ENCODE measurements around the gene ZNF446. TPM values are rescaled to one million over a fixed set of nuclear protein-coding genes. Genes with fewer than 3 reads are reported as not detected.
A peak's percentile ranks its signal among the peaks of the same experiment; 100 is the strongest.

Gene ZNF446
- total and polyA plus RNA-seq, 9 of the 15 experiments (the other 6 are each of a cell fraction or from before 2014, with no cell fraction given) = 0.07 to 4.8 (median 1.2) TPM

- no peak for TF ChIP-seq ZNF609 (CRISPR knock-in tag; IDR thresholded peaks at IDR 0.05; ENCODE audit: borderline replicate concordance)
- no peak for TF ChIP-seq MYBL2 (IDR thresholded peaks at IDR 0.05; ENCODE audit: low read depth)
- TF ChIP-seq MYBL2 (CRISPR knock-in tag; IDR thresholded peaks at IDR 0.05; ENCODE audit: borderline replicate concordance) = no peak
- TF ChIP-seq JUND (IDR thresholded peaks at IDR 0.05; ENCODE audit: borderline replicate concordance, low read depth, low read length) = peak; percentile 10; the same call in 1 of the 2 replicates
- 0 out of 3 replicates have a peak, but pooled peaks have one; percentile 14 for TF ChIP-seq JUND (tag; IDR thresholded peaks at IDR 0.05; ENCODE audit: borderline replicate concordance, low read depth, low read length)
- TF ChIP-seq MBD2 (IDR thresholded peaks at IDR 0.05; ENCODE audit: borderline replicate concordance, low read depth) = peak; percentile 84
- no peak for TF ChIP-seq ZNF407 (IDR thresholded peaks at IDR 0.05; ENCODE audit: low read depth)
- TF ChIP-seq SMARCA4 (IDR thresholded peaks at IDR 0.05) = peak; percentile 17; the same call in 1 of the 2 replicates
- no peak; the same call in 1 of the 2 replicates for TF ChIP-seq ZNF511 (CRISPR knock-in tag; IDR thresholded peaks at IDR 0.05)
- peak; percentile 74; the same call in 1 of the 2 replicates for TF ChIP-seq SRSF1 (IDR thresholded peaks at IDR 0.05; ENCODE audit: low read depth, low read length)
- TF ChIP-seq MTA2 (IDR thresholded peaks at IDR 0.05; ENCODE audit: low read depth) = no peak; the same call in 1 of the 2 replicates
- TF ChIP-seq PHF20 (IDR thresholded peaks at IDR 0.05; ENCODE audit: partially characterized antibody) = peak; percentile 30
- TF ChIP-seq SMARCC2 (IDR thresholded peaks at IDR 0.05; ENCODE audit: low read depth) = no peak
- TF ChIP-seq ZBED1 (IDR thresholded peaks at IDR 0.05) = no peak; the same call in 1 of the 2 replicates
These were observed at the start of gene ZNF446 (continued) for GRCh38 chr19:58475714-58476497.
